Activated CD4-positive, alpha-beta memory T cell treated with anti-CD3 and anti-CD28 coated beads, Interleukin-2, amount 10 ng/mL, durations not matched to agents 7 days and 5 days (primary cell): ENCODE data around the gene SDK1. TPM values are rescaled to one million over a fixed set of nuclear protein-coding genes. Genes with fewer than 3 reads are reported as not detected.

Experiments used
- CTCF ChIA-PET: fragments of 350-600 bp; sonication (Branson Sonifier 250); formaldehyde crosslinking; loops from one replicate; lab custom pipeline; 2021; ENCODE audit warnings: antibody characterized with exemption, inconsistent platforms; lab: Charles Lee
- POLR2A ChIA-PET: fragments of 350-600 bp; sonication (Branson Sonifier 250); formaldehyde crosslinking; loops from one replicate; lab custom pipeline; 2021; ENCODE audit warnings: antibody characterized with exemption; lab: Charles Lee
- DNase-seq: peaks from one replicate; pipeline ENCODE4 v3.0.0-alpha.2; 2020
- H3K27ac Mint-ChIP-seq: one replicate; pipeline ENCODE4 v1.8.0; 2021; ENCODE audit warnings: mild to moderate bottlenecking, mixed read lengths
- H3K27me3 Mint-ChIP-seq: one replicate; pipeline ENCODE4 v1.8.0; 2021; ENCODE audit warnings: mixed read lengths
- H3K36me3 Mint-ChIP-seq: one replicate; pipeline ENCODE4 v1.8.0; 2021; ENCODE audit warnings: low read depth, mixed read lengths
- H3K4me1 Mint-ChIP-seq: one replicate; pipeline ENCODE4 v1.8.0; 2021; ENCODE audit warnings: mixed read lengths
- H3K4me3 Mint-ChIP-seq: one replicate; pipeline ENCODE4 v1.8.0; 2021; ENCODE audit warnings: mild to moderate bottlenecking, mixed read lengths
- H3K9me3 Mint-ChIP-seq: one replicate; pipeline ENCODE4 v1.8.0; 2021; ENCODE audit warnings: mixed read lengths
- total RNA-seq, 2 experiments: library from RNA; stranded (reverse); gene quantifications; one replicate each; pipeline ENCODE4 v1.2.3, GENCODE V29; 2021

The SDK1 gene
- total RNA-seq, 2 experiments from 2014 or later: 0.03 to 0.05 TPM

GRCh38 chr7:3860932-3861331, 559.9 kb downstream of the SDK1 start:
- DNase-seq: no peak
- Mint-ChIP-seq H3K4me3 (no peak overlapping the region), H3K36me3 (no peaks in the 10 kb centered on the region), H3K9me3 (no peaks in the 10 kb centered on the region), H3K4me1 (no peaks in the 10 kb centered on the region), H3K27me3 (peaks cover 3% of the 10 kb centered on the region), H3K27ac (no peak overlapping the region)
- CTCF ChIA-PET: no interaction called here
- POLR2A ChIA-PET: no interaction called here

DNA sequence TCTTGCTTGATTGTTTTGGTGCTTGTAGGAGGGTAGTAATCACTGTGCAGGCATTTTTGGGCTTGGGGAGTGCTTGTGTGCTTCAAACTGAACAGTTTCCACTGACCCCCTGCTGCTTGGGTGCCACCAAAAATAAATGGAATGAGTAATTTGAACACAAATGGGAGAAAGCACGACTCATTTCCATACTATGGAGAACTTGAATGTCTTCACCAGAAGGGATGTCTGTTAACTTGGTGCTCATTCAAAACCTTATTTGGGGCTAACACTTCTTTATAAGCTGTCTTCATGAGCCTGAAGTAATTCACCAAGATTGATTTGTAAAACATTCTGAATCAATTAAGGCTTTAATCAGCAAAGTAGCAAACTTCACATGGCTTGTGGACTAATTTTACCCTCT, 560.3 kb downstream of the SDK1 start:
- Mint-ChIP-seq H3K4me3 (no peak overlapping the region), H3K4me1 (no peaks in the 10 kb centered on the region), H3K27me3 (peaks cover 3% of the 10 kb centered on the region), H3K36me3 (no peaks in the 10 kb centered on the region), H3K9me3 (no peaks in the 10 kb centered on the region), H3K27ac (no peak overlapping the region)
- POLR2A ChIA-PET: no interaction called here
- CTCF ChIA-PET: no interaction called here
- DNase-seq: no peak

DNA sequence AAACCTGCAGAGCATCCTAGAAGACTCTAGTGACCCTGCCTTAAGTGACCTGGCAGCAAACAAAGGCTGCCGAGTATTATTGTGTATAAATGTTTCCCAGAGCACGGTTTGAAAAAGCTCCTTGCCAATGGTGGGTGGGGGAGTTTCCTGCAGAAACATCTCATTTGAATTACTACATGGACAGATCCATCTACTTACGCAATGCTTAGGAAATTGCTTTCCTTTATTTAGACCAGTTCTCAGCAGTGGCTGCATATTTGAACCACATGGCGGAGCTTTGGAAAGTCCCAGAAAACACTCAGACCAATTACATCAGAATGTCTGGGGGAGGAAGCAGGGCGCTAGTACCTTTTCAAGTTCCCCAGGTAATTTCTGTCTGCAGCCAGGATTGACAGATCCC, 560.9 kb downstream of the SDK1 start:
- ChIA-PET POLR2A (no interaction called here), CTCF (no interaction called here)
- Mint-ChIP-seq H3K4me3 (no peak overlapping the region), H3K27ac (no peak overlapping the region), H3K36me3 (no peaks in the 10 kb centered on the region), H3K9me3 (no peaks in the 10 kb centered on the region), H3K4me1 (no peaks in the 10 kb centered on the region), H3K27me3 (peaks cover 3% of the 10 kb centered on the region)
- no peak for DNase-seq

DNA sequence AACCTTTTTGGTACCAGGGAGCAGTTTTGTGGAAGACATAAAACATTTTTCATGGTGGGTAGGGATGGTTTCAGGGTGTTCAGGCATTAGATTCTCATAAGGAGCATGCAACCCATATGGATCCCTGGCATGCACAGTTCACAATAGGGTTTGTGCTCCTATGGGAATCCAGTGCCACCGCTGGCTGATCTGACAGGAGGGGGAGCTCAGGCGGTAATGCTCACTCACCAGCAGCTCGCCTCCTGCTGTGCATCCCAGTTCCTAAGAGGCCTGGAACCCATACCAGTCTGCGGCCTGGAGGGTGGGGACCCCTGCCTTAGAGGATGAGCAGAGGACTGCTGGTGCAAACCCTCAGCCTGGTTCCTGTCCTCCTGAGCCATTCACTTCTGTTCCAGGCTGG, 561.7 kb downstream of the SDK1 start:
- CTCF ChIA-PET: no interaction called here
- H3K9me3 Mint-ChIP-seq: no peaks in the 10 kb centered on the region
- peaks cover 3% of the 10 kb centered on the region for H3K27me3 Mint-ChIP-seq
- H3K4me3 Mint-ChIP-seq: no peak overlapping the region
- no peaks in the 10 kb centered on the region for H3K4me1 Mint-ChIP-seq
- no peaks in the 10 kb centered on the region for H3K36me3 Mint-ChIP-seq
- POLR2A ChIA-PET: no interaction called here
- DNase-seq: no peak
- H3K27ac Mint-ChIP-seq: no peak overlapping the region

DNA sequence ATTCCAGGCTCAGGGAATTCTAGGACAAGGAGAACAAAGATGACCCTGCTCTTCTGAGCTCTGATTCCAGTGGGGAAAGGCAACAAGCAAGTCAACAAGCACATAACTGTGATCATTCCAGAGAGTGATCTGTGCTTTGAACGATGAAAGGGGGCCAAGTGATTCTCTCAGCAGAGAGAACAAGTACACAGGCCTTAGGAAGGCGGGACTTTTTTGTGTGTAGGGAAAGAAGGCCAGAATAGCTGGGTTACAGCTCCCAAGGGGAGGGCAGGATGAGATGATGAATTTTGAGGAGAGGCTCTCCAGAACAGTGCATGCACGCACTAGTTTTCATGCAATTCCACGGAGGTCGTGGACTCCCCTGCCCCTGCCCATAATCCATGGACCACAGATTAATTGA, 565.2 kb downstream of the SDK1 start:
- ChIA-PET POLR2A (no interaction called here), CTCF (no interaction called here)
- Mint-ChIP-seq H3K27me3 (peaks cover 2% of the 10 kb centered on the region), H3K4me3 (no peak overlapping the region), H3K9me3 (no peaks in the 10 kb centered on the region), H3K4me1 (no peaks in the 10 kb centered on the region), H3K36me3 (no peaks in the 10 kb centered on the region), H3K27ac (no peak overlapping the region)
- DNase-seq: no peak

DNA sequence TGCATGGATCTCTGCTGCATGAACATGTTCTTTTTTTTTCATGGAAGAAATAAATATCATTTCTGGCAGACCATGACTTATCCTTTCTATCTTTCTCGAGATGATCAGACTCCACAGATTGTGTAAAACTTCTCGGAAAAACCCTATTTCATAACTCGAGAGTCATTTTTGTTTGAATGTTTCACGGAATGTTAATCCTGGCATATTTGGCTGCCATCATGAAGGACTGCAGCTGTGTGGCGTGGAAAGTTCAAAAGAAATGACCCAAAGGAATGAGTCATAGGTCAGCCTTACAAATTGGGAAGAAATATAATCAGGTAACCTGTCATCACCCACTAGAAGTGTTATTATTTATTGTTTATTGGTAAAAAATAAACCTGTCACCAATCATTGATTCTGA, 566.8 kb downstream of the SDK1 start:
- H3K4me1 Mint-ChIP-seq: no peaks in the 10 kb centered on the region
- CTCF ChIA-PET: no interaction called here
- H3K27ac Mint-ChIP-seq: no peak overlapping the region
- H3K27me3 Mint-ChIP-seq: peaks cover 1% of the 10 kb centered on the region
- POLR2A ChIA-PET: no interaction called here
- no peaks in the 10 kb centered on the region for H3K9me3 Mint-ChIP-seq
- no peaks in the 10 kb centered on the region for H3K36me3 Mint-ChIP-seq
- DNase-seq: no peak
- H3K4me3 Mint-ChIP-seq: no peak overlapping the region

GRCh38 chr7:3879355-3880075, 578.5 kb downstream of the SDK1 start:
- CTCF ChIA-PET: no interaction called here

DNA sequence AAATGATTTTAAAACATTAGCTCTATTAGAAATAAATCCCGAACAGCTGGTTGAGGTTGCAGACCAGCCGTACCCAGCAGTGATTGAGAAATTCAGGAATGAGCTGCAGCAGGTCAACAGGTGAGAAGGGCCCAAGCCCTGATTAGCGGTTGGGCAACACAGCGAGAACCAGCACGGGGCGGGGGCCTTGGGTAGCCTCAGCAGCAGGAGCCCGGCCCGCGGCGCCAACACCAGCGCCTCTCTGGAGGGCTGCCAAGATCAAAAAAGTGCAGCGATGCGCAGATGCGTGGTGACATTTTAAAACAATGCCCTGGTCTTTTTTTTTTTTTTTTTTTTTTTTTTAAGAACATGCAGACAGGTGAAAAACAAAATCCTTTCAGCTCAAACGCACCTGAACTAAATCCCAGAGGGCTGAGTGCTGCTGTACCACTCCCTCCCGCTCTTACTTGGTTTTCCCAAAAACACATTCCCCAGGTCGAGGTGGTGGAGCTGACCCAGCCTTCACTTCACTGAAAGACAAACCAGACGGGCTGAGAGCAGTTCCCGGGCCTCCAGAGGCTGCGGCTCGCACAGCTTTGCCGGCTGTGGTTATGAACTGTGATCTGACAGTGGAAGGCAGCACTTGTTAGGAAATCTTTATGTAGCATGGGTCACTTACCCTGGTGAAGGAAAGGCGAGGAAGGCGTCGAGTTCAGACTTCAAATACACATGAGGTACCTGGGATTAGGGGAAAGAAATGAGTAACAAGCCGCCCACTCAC, 579.4 kb downstream of the SDK1 start:
- Mint-ChIP-seq H3K36me3 (no peaks in the 10 kb centered on the region), H3K4me3 (no peak overlapping the region), H3K4me1 (no peaks in the 10 kb centered on the region), H3K27me3 (no peaks in the 10 kb centered on the region), H3K9me3 (no peaks in the 10 kb centered on the region), H3K27ac (no peak overlapping the region)
- DNase-seq: no peak
- POLR2A ChIA-PET: no interaction called here
- CTCF ChIA-PET: interaction anchor here (0.6 kb wide), 1 partner anchor 236 kb away, joined by 3 read pairs; no protein-coding TSS in a partner anchor

More at GRCh38 chr7:3879355-3880075, 578.5 kb downstream of the SDK1 start:
- H3K36me3 Mint-ChIP-seq: no peaks in the 10 kb centered on the region
- POLR2A ChIA-PET: no interaction called here
- H3K27ac Mint-ChIP-seq: no peak overlapping the region
- H3K4me1 Mint-ChIP-seq: no peaks in the 10 kb centered on the region
- H3K4me3 Mint-ChIP-seq: no peak overlapping the region
- DNase-seq: no peak
- H3K27me3 Mint-ChIP-seq: peaks cover 5% of the 10 kb centered on the region
- H3K9me3 Mint-ChIP-seq: no peaks in the 10 kb centered on the region

DNA sequence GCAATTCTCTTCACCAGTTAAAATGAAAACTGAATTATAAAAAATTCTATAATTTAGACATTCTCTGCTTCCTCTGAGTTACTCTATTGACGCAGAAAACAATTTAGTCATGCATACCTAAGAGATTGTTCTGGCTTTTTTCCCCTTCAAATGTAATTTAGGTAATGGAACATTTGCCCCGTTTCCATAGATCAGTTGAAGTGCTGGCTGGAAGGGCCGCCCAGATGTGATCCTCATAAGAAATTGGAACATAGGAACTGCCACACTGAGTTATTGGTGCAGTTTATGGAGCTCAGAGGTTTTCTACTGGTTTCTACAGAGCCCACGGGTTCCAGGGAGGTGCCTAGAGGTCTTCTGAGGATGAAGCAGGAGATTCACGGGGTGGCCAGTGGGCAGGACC, 581.7 kb downstream of the SDK1 start:
- Mint-ChIP-seq H3K27me3 (no peaks in the 10 kb centered on the region), H3K36me3 (no peaks in the 10 kb centered on the region), H3K9me3 (no peaks in the 10 kb centered on the region), H3K4me1 (no peaks in the 10 kb centered on the region), H3K4me3 (no peak overlapping the region), H3K27ac (no peak overlapping the region)
- ChIA-PET POLR2A (no interaction called here), CTCF (no interaction called here)
- DNase-seq: no peak

- Mint-ChIP-seq H3K4me1 (no peaks in the 10 kb centered on the region), H3K4me3 (no peak overlapping the region), H3K9me3 (no peaks in the 10 kb centered on the region), H3K27ac (no peak overlapping the region), H3K36me3 (no peaks in the 10 kb centered on the region), H3K27me3 (no peaks in the 10 kb centered on the region)
- ChIA-PET CTCF (no interaction called here), POLR2A (no interaction called here)
- no peak for DNase-seq
These were observed 583.5 kb downstream of the SDK1 start for GRCh38 chr7:3884543-3884942.

DNA sequence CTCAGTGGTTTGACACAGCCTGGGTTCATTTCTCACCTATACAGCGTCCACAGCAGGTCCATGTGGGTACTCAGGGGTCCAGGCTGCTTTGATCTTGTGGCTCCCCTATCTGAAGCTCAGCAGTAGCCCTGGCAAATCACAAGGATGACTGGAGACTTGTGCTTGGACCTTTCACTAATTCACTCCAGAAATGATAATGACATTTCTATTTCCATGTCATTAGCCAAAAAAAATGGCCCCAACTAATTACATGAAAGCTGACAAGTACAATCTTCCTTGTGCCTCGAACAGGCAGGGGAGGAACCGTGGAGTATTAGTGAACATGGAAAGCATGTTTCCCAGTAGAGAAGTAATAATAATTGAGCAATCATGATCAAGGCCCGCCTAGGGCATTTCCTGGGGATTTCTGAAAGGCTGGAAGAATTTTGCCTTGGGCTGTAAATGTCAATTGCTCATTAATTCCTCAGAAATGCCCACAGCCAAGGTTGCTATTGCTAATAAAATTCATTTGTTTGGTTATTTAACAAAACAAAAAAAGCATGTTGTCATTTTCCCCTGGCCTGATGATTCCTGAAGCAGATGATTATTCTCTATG, 586.1 kb downstream of the SDK1 start:
- Mint-ChIP-seq H3K36me3 (no peaks in the 10 kb centered on the region), H3K4me3 (no peak overlapping the region), H3K27me3 (no peaks in the 10 kb centered on the region), H3K27ac (no peak overlapping the region), H3K4me1 (no peaks in the 10 kb centered on the region), H3K9me3 (no peaks in the 10 kb centered on the region)
- ChIA-PET CTCF (interaction anchor here (0.5 kb wide), 1 partner anchor 597 kb away, joined by 3 read pairs; no protein-coding TSS in a partner anchor), POLR2A (no interaction called here)
- DNase-seq: no peak

DNA sequence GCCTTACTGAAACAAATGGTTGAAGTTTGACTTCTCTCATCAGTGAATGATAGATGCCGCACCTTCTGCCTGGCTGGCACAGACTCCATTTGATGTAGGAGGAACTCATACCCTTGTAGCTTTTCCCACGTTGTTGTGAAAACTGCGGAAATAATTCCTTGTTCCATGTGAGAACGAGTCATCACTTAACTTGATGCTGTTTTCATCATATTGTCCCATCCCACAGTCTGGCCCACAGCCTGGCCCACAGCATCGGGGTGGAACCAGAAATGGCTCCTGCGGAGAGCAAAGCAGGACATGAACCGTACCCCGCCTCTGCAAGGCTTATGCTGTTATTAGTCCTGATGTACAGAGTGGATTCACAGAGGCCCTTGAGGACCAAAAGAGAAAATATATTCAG, 587.0 kb downstream of the SDK1 start:
- H3K27me3 Mint-ChIP-seq: no peaks in the 10 kb centered on the region
- H3K4me3 Mint-ChIP-seq: no peak overlapping the region
- CTCF ChIA-PET: no interaction called here
- H3K27ac Mint-ChIP-seq: no peak overlapping the region
- POLR2A ChIA-PET: no interaction called here
- no peaks in the 10 kb centered on the region for H3K36me3 Mint-ChIP-seq
- no peaks in the 10 kb centered on the region for H3K9me3 Mint-ChIP-seq
- H3K4me1 Mint-ChIP-seq: no peaks in the 10 kb centered on the region
- DNase-seq: no peak

- CTCF ChIA-PET: no interaction called here
- Mint-ChIP-seq H3K36me3 (no peaks in the 10 kb centered on the region), H3K27ac (no peak overlapping the region), H3K4me3 (no peak overlapping the region), H3K27me3 (peaks cover 4% of the 10 kb centered on the region), H3K4me1 (no peaks in the 10 kb centered on the region), H3K9me3 (no peaks in the 10 kb centered on the region)
- no peak for DNase-seq
- POLR2A ChIA-PET: no interaction called here
These were observed 591.1 kb downstream of the SDK1 start for GRCh38 chr7:3892157-3892556.
